Esophagus muscularis mucosa (tissue), 4 donors: ENCODE data around the gene CD46. TPM values are rescaled to one million over a fixed set of nuclear protein-coding genes. Genes with fewer than 3 reads are reported as not detected.

Experiments used
- DNase-seq: peaks from one replicate; pipeline ENCODE4 v3.0.0-alpha.2; 2017; ENCODE audit errors: extremely low spot score
- H3K27ac ChIP-seq, 4 donors: fragments of 200-600 bp; sonication (generic); replicated peaks in 1 of 4; 1 replicate in 3 of 4; 2 replicates in 1 of 4; pipeline ENCODE4 v1.5.1; 2016 to 2019; ENCODE audit warnings: mild to moderate bottlenecking in 1 of 4
- H3K27me3 ChIP-seq, 4 donors: fragments of 200-600 bp; sonication (generic); one replicate each; pipeline versions ENCODE4 v1.5.1 to v1.6.0; 2016 to 2019
- H3K36me3 ChIP-seq, 4 donors: fragments of 200-600 bp; sonication (generic); one replicate each; pipeline ENCODE4 v1.5.1; 2016 to 2019
- H3K4me1 ChIP-seq, 4 donors: fragments of 200-600 bp; sonication (generic); one replicate each; pipeline ENCODE4 v1.5.1; 2016 to 2019
- H3K4me3 ChIP-seq, 4 donors: fragments of 200-600 bp; sonication (generic); 1 replicate in 2 of 4; 2 replicates in 2 of 4; pipeline ENCODE4 v1.5.1; 2016 to 2019; ENCODE audit warnings: mild to moderate bottlenecking in 4 of 4, moderate library complexity in 1 of 4
- H3K9me3 ChIP-seq, 4 donors: fragments of 200-600 bp; sonication (generic); 1 replicate in 3 of 4; 2 replicates in 1 of 4; pipeline ENCODE4 v1.5.1; 2016 to 2019
- CTCF ChIP-seq, 3 experiments: fragments of 200-600 bp in 2 of 3; fragments of 450-650 bp in 1 of 3; sonication (generic) in 2 of 3; IDR thresholded peaks; one replicate each; pipeline ENCODE4 v1.5.1; 2017 to 2019; ENCODE audit warnings: antibody characterized with exemption in 3 of 3, mild to moderate bottlenecking in 2 of 3, moderate library complexity in 1 of 3
- EP300 ChIP-seq: sonication (generic); formaldehyde crosslinking; IDR thresholded peaks from one replicate; pipeline ENCODE4 v1.6.1; 2017; ENCODE audit warnings: antibody characterized with exemption
- POLR2A ChIP-seq: fragments of 450-650 bp; IDR thresholded peaks from one replicate; pipeline ENCODE4 v1.6.1; 2017; ENCODE audit warnings: antibody characterized with exemption, moderate library complexity, mild to moderate bottlenecking, low read depth
- POLR2AphosphoS5 ChIP-seq, 2 donors: sonication (generic); formaldehyde crosslinking; IDR thresholded peaks; one replicate each; pipeline ENCODE4 v1.6.1; 2017; ENCODE audit warnings: antibody characterized with exemption in 2 of 2
- WGBS: methylation state at CpG from one replicate; pipeline ENCODE4 v1.1.5; 2018; 5-methylcytosine and 5-hydroxymethylcytosine counted together
- intact Hi-C: fragments of 100-400 bp; cut with DNase I; formaldehyde crosslinking; loops from one replicate; pipeline ENCODE4 v1.15.1; 2023
- total RNA-seq, 4 donors: library from RNA; depleted of rRNA; stranded (reverse); fragments of >200 nt; gene quantifications; one replicate each; pipeline versions ENCODE4 v1.1.0 to v1.2.1, GENCODE V29; 2016

Gene CD46
- total RNA-seq, 4 donors from 2014 or later: 65.6 to 86.4 (median 69.2) TPM

- Histone ChIP-seq H3K36me3 (peaks cover 1 to 7% (median 4%) of the 10 kb centered on the region in 4 donors), H3K9me3 (no peaks in the 10 kb centered on the region), H3K27ac (peak overlapping the region; percentile 88 to 91 (median 89)), H3K27me3 (no peaks in the 10 kb centered on the region), H3K4me1 (peaks cover 42 to 51% (median 47%) of the 10 kb centered on the region in 4 donors), H3K4me3 (peak overlapping the region; percentile 75 to 93 (median 88))
- DNase-seq: no peak
- intact Hi-C loops: loop anchor here (5.0 kb wide), 2 partner anchors 45 to 120 kb away; no protein-coding TSS in a partner anchor
- no peak for TF ChIP-seq POLR2A
- TF ChIP-seq EP300: no peak
- no peak for TF ChIP-seq CTCF (IDR thresholded peaks at IDR 0.05)
- no peak for TF ChIP-seq POLR2AphosphoS5 (IDR thresholded peaks at IDR 0.05)
- WGBS: under 1% methylated on average over 8 of the region's 30 CpGs
These were observed 673 bp downstream of the CD46 start for GRCh38 chr1:207752456-207752998.

- no peak for TF ChIP-seq EP300
- TF ChIP-seq CTCF (IDR thresholded peaks at IDR 0.05): no peak
- TF ChIP-seq POLR2AphosphoS5 (IDR thresholded peaks at IDR 0.05): no peak
- TF ChIP-seq POLR2A: no peak
- Histone ChIP-seq H3K4me1 (peaks cover 42 to 51% (median 47%) of the 10 kb centered on the region in 4 donors), H3K27ac (no peak overlapping the region), H3K4me3 (peak overlapping the region in 2 of 4 donors; percentile 86 to 93), H3K9me3 (no peaks in the 10 kb centered on the region), H3K27me3 (no peaks in the 10 kb centered on the region), H3K36me3 (peaks cover 5 to 17% (median 12%) of the 10 kb centered on the region in 4 donors)
- intact Hi-C loops: loop anchor here (5.0 kb wide), 2 partner anchors 44 to 119 kb away; no protein-coding TSS in a partner anchor
- DNase-seq: no peak
- WGBS: 81% methylated on average over 7 of the region's 7 CpGs
These were observed 1.8 kb downstream of the CD46 start for GRCh38 chr1:207753611-207754010.

- DNase-seq: no peak
- H3K27ac ChIP-seq: no peak overlapping the region
- peaks cover 5 to 21% (median 16%) of the 10 kb centered on the region in 4 donors for H3K36me3 ChIP-seq
- H3K9me3 ChIP-seq: no peaks in the 10 kb centered on the region
- TF ChIP-seq POLR2AphosphoS5 (IDR thresholded peaks at IDR 0.05): no peak
- TF ChIP-seq POLR2A: no peak
- no peak for TF ChIP-seq EP300
- TF ChIP-seq CTCF (IDR thresholded peaks at IDR 0.05): no peak
- intact Hi-C loops: loop anchor here (5.0 kb wide), 2 partner anchors 43 to 118 kb away; no protein-coding TSS in a partner anchor
- H3K27me3 ChIP-seq: no peaks in the 10 kb centered on the region
- no peak overlapping the region for H3K4me3 ChIP-seq
- WGBS: 63% methylated on average over 4 of the region's 4 CpGs
- H3K4me1 ChIP-seq: peaks cover 42 to 51% (median 47%) of the 10 kb centered on the region in 4 donors
These were observed 2.2 kb downstream of the CD46 start for GRCh38 chr1:207754011-207754410.

- peaks cover 12 to 33% (median 27%) of the 10 kb centered on the region in 4 donors for H3K36me3 ChIP-seq
- no peaks in the 10 kb centered on the region for H3K27me3 ChIP-seq
- no peak overlapping the region for H3K27ac ChIP-seq
- H3K4me1 ChIP-seq: peaks cover 42 to 51% (median 46%) of the 10 kb centered on the region in 4 donors
- TF ChIP-seq POLR2AphosphoS5 (IDR thresholded peaks at IDR 0.05) (no peak), CTCF (IDR thresholded peaks at IDR 0.05) (no peak), EP300 (no peak), POLR2A (no peak)
- 78% methylated on average over 7 of the region's 7 CpGs for WGBS
- H3K9me3 ChIP-seq: no peaks in the 10 kb centered on the region
- H3K4me3 ChIP-seq: no peak overlapping the region
- DNase-seq: no peak
- intact Hi-C loops: loop anchor here (5.0 kb wide), 2 partner anchors 42 to 117 kb away; no protein-coding TSS in a partner anchor
These were observed 3.3 kb downstream of the CD46 start for GRCh38 chr1:207754974-207755700.
